ENCODE data around the gene TBL3.

DNA sequence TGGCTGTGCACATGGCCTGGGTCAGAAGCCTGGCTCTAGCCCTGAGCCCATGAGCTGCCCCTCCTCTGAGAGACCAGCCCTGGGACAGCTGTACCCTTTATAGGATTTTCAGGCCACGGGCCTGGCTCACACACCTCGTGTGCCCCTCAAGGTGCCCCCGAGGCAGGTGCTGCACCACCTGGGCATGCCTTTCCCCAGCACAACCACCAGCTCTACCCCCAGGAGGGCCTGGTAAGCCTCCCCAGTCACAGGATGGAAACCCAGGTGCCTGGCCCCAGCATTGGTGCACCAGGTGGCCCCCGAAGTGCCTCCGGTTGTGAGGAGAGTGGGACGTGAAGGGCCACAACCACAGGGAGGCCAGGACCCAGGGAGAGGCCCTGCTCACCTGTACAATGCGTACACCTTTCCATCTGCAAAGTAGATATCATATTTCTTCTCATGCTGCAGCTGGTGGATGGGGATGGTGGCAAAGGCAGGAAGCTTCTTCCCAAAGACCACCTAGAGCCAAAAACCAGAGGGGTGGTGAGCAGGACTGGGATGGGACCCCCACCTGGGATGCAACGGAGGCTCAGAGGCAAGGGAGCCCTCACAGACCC, 31.5 kb downstream of the TBL3 start:
- TF ChIP-seq POLR2A (IDR thresholded peaks at IDR 0.05) = no peak
- TF ChIP-seq, protein P1, sequence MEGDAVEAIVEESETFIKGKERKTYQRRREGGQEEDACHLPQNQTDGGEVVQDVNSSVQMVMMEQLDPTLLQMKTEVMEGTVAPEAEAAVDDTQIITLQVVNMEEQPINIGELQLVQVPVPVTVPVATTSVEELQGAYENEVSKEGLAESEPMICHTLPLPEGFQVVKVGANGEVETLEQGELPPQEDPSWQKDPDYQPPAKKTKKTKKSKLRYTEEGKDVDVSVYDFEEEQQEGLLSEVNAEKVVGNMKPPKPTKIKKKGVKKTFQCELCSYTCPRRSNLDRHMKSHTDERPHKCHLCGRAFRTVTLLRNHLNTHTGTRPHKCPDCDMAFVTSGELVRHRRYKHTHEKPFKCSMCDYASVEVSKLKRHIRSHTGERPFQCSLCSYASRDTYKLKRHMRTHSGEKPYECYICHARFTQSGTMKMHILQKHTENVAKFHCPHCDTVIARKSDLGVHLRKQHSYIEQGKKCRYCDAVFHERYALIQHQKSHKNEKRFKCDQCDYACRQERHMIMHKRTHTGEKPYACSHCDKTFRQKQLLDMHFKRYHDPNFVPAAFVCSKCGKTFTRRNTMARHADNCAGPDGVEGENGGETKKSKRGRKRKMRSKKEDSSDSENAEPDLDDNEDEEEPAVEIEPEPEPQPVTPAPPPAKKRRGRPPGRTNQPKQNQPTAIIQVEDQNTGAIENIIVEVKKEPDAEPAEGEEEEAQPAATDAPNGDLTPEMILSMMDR (IDR thresholded peaks at IDR 0.05) = no peak
- no peak for TF ChIP-seq POLR2AphosphoS5 (IDR thresholded peaks at IDR 0.05)
- TF ChIP-seq EP300 (IDR thresholded peaks at IDR 0.05) = no peak

All from upper lobe of left lung (tissue), 4 donors.